PC-3 (cell line): ENCODE measurements around the gene SULT1C2.

Experiments used
- CTCF ChIP-seq: fragments of 300-600 bp; sonication (generic); conservative IDR thresholded peaks from 2 replicates; pipeline ENCODE4 v1.5.1; 2017; ENCODE audit warnings: antibody characterized with exemption, low read depth, mild to moderate bottlenecking, low read length
- EZH2phosphoT487 ChIP-seq: fragments of 300-600 bp; sonication (generic); IDR thresholded peaks from 2 replicates; pipeline ENCODE4 v1.6.1; 2018; ENCODE audit warnings: mild to moderate bottlenecking, antibody characterized with exemption, low read length, borderline replicate concordance

- TF ChIP-seq EZH2phosphoT487 (no peak), CTCF (no peak)
These were observed 57.3 kb downstream of the SULT1C2 start for GRCh38 chr2:108345951-108346350.
